Endometrial microvascular endothelial cells (primary cell): ENCODE results near the gene CRNN. TPM values are rescaled to one million over a fixed set of nuclear protein-coding genes. Genes with fewer than 3 reads are reported as not detected.

Experiments used
- in situ Hi-C: cut with HindIII; loops from 2 replicates; pipeline ENCODE4 v1.10.0; 2017; ENCODE audit warnings: low sequenced_read_pairs, low pct_unique_long_range_greater_than_20kb; ENCODE audit errors: inconsistent ontology term
- total RNA-seq: library from RNA; depleted of rRNA; stranded (reverse); fragments of >200 nt; gene quantifications from one replicate; pipeline ENCODE4 v1.2.3, GENCODE V29; 2015; ENCODE audit errors: inconsistent ontology term

The CRNN gene
- not detected for total RNA-seq

GRCh38 chr1:152413909-152414308, at the start of gene CRNN:
Gene CRNN, minus strand, starts transcription at chr1:152414263. Its CDS starts 2,030 bp downstream, at chr1:152412233.
- in situ Hi-C loops: no loop called here

GRCh38 chr1:152462636-152463035, 48.6 kb upstream of the CRNN start:
- in situ Hi-C loops: no loop called here

GRCh38 chr1:152461544-152461943, 47.5 kb upstream of the CRNN start:
- in situ Hi-C loops: no loop called here

GRCh38 chr1:152460529-152460899, 46.5 kb upstream of the CRNN start:
- in situ Hi-C loops: no loop called here

GRCh38 chr1:152459596-152460528, 45.8 kb upstream of the CRNN start:
- in situ Hi-C loops: no loop called here

- in situ Hi-C loops: no loop called here
These were observed 44.5 kb upstream of the CRNN start for GRCh38 chr1:152458384-152459185.

- in situ Hi-C loops: no loop called here
These were observed 43.5 kb upstream of the CRNN start for GRCh38 chr1:152457561-152457960.

GRCh38 chr1:152457071-152457470, 43.0 kb upstream of the CRNN start:
- in situ Hi-C loops: no loop called here

GRCh38 chr1:152451254-152451653, 37.2 kb upstream of the CRNN start:
- in situ Hi-C loops: no loop called here

GRCh38 chr1:152449661-152450060, 35.6 kb upstream of the CRNN start:
- in situ Hi-C loops: no loop called here

GRCh38 chr1:152448496-152448895, 34.4 kb upstream of the CRNN start:
- in situ Hi-C loops: no loop called here

- in situ Hi-C loops: no loop called here
These were observed 34.0 kb upstream of the CRNN start for GRCh38 chr1:152448095-152448494.

GRCh38 chr1:152447484-152447883, 33.4 kb upstream of the CRNN start:
- in situ Hi-C loops: no loop called here

- in situ Hi-C loops: no loop called here
These were observed 30.0 kb upstream of the CRNN start for GRCh38 chr1:152444045-152444444.

- in situ Hi-C loops: no loop called here
These were observed 28.7 kb upstream of the CRNN start for GRCh38 chr1:152442765-152443164.

GRCh38 chr1:152442301-152442700, 28.2 kb upstream of the CRNN start:
- in situ Hi-C loops: no loop called here

GRCh38 chr1:152441756-152442155, 27.7 kb upstream of the CRNN start:
- in situ Hi-C loops: no loop called here

GRCh38 chr1:152440635-152441471, 26.8 kb upstream of the CRNN start:
- in situ Hi-C loops: no loop called here
